CD4-positive, alpha-beta T cell (primary cell): ENCODE data around the gene PHAX. TPM values are rescaled to one million over a fixed set of nuclear protein-coding genes. Genes with fewer than 3 reads are reported as not detected.
"Not testable (repeated sequence)": the region's sequence is repeated elsewhere in the genome, so short reads cannot be mapped to it uniquely, and the experiment has no call there.

Experiments used
- ATAC-seq: fragments of 200-7000 bp; cut with Tn5 transposase; one replicate; pipeline ENCODE4 v1.10.0; 2022; ENCODE audit warnings: mild to moderate bottlenecking; ENCODE audit not compliant: poor library complexity
- CTCF ChIA-PET: fragments of 350-600 bp; sonication (Branson Sonifier 250); formaldehyde crosslinking; loops from one replicate; lab custom pipeline; 2021; ENCODE audit warnings: antibody characterized with exemption, inconsistent platforms; lab: Charles Lee
- POLR2A ChIA-PET: fragments of 350-600 bp; sonication (Branson Sonifier 250); formaldehyde crosslinking; loops from one replicate; lab custom pipeline; 2021; ENCODE audit warnings: antibody characterized with exemption, inconsistent platforms; lab: Charles Lee
- DNase-seq, 14 experiments: peaks; one replicate each; pipeline ENCODE4 v3.0.0-alpha.2; 2013 to 2020; ENCODE audit warnings: mixed read lengths in 2 of 14
- H3K27ac ChIP-seq, 2 donors: one replicate each; pipeline versions ENCODE4 v1.5.1 to v1.7.0; 2013; ENCODE audit warnings: low read length in 2 of 2, low read depth in 1 of 2, mild to moderate bottlenecking in 1 of 2
- H3K27me3 ChIP-seq, 2 experiments: 1 replicate in 1 of 2; 2 replicates in 1 of 2; pipeline versions ENCODE4 v1.6.1 to v1.7.0; 2013; ENCODE audit warnings: low read length in 2 of 2, control low read depth in 1 of 2, mild to moderate bottlenecking in 1 of 2, moderate library complexity in 1 of 2; ENCODE audit not compliant: insufficient read depth in 2 of 2, control insufficient read depth in 1 of 2
- H3K36me3 ChIP-seq: one replicate; pipeline ENCODE4 v1.6.1; 2013; ENCODE audit warnings: low read length, control low read depth; ENCODE audit not compliant: insufficient read depth
- H3K4me1 ChIP-seq: one replicate; pipeline ENCODE4 v1.6.1; 2013; ENCODE audit warnings: low read length, control low read depth; ENCODE audit not compliant: insufficient read depth
- H3K4me3 ChIP-seq: one replicate; pipeline ENCODE4 v1.5.1; 2013; ENCODE audit warnings: mild to moderate bottlenecking, low read length, moderate library complexity
- H3K9me3 ChIP-seq, 2 experiments: 1 replicate in 1 of 2; 2 replicates in 1 of 2; pipeline versions ENCODE4 v1.6.1 to v1.7.0; 2013; ENCODE audit warnings: low read length in 2 of 2, mild to moderate bottlenecking in 2 of 2, control low read depth in 1 of 2, moderate library complexity in 1 of 2; ENCODE audit not compliant: control insufficient read depth in 1 of 2, insufficient read depth in 1 of 2
- H3K27ac Mint-ChIP-seq: one replicate; pipeline ENCODE4 v1.8.0; 2020; ENCODE audit warnings: mixed read lengths
- H3K27me3 Mint-ChIP-seq: one replicate; pipeline ENCODE4 v1.8.0; 2021; ENCODE audit warnings: mixed read lengths
- H3K36me3 Mint-ChIP-seq: one replicate; pipeline ENCODE4 v1.8.0; 2021; ENCODE audit warnings: low read depth, mixed read lengths
- H3K4me1 Mint-ChIP-seq: one replicate; pipeline ENCODE4 v1.8.0; 2021; ENCODE audit warnings: low read depth, mixed read lengths
- H3K4me3 Mint-ChIP-seq: one replicate; pipeline ENCODE4 v1.8.0; 2020; ENCODE audit warnings: mild to moderate bottlenecking, mixed read lengths
- H3K9me3 Mint-ChIP-seq: one replicate; pipeline ENCODE4 v1.8.0; 2020; ENCODE audit warnings: mixed read lengths
- intact Hi-C, 2 experiments: fragments of 100-400 bp; cut with DNase I in 1 of 2; cut with micrococcal nuclease in 1 of 2; formaldehyde crosslinking; loops; one replicate each; pipeline versions ENCODE4 v1.15.1 to v1.9.0; 2023 to 2025; cut with DNase I, micrococcal nuclease
- total RNA-seq, 174 experiments: library from RNA in 2 of 174; stranded (reverse) in 2 of 174; gene quantifications; one replicate each; pipeline ENCODE4 v1.2.3 and lab custom pipeline; 2021 to 2026
- TF ChIP-seq, protein P1 (sequence below): fragments of 200-600 bp; IDR thresholded peaks from one replicate; pipeline ENCODE4 v1.8.0; 2022; ENCODE audit warnings: antibody characterized with exemption, mild to moderate bottlenecking

The PHAX gene
- total RNA-seq, 2 experiments from 2014 or later, result 31.2 to 32.9 TPM

DNA sequence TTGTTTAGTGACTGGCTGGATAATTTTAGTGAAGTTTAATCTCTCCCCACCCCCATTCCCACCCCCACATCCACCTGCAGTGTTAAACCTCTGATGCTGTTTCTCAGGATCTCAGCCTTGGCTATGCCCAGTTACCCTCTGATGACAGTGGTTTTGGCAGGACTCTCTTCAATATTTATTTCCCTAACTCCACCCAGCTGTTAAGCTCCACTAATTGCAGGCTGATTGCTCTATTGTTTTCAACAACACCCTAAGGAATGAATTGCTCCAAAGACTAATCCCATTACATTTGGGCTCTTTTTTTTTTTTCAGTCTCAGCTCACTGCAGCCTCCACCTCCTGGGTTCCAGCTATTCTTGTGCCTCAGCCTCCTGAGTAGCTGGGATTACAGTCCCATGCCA lies 46.3 kb downstream of the PHAX start:
- TF ChIP-seq, protein P1, sequence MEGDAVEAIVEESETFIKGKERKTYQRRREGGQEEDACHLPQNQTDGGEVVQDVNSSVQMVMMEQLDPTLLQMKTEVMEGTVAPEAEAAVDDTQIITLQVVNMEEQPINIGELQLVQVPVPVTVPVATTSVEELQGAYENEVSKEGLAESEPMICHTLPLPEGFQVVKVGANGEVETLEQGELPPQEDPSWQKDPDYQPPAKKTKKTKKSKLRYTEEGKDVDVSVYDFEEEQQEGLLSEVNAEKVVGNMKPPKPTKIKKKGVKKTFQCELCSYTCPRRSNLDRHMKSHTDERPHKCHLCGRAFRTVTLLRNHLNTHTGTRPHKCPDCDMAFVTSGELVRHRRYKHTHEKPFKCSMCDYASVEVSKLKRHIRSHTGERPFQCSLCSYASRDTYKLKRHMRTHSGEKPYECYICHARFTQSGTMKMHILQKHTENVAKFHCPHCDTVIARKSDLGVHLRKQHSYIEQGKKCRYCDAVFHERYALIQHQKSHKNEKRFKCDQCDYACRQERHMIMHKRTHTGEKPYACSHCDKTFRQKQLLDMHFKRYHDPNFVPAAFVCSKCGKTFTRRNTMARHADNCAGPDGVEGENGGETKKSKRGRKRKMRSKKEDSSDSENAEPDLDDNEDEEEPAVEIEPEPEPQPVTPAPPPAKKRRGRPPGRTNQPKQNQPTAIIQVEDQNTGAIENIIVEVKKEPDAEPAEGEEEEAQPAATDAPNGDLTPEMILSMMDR, result no peak
- H3K4me1 ChIP-seq, result no peaks in the 10 kb centered on the region
- H3K36me3 ChIP-seq, result no peaks in the 10 kb centered on the region
- H3K9me3 ChIP-seq, result no peaks in the 10 kb centered on the region
- Mint-ChIP-seq H3K27me3 (peaks cover 4% of the 10 kb centered on the region), H3K36me3 (peaks cover 5% of the 10 kb centered on the region), H3K9me3 (peaks cover 4% of the 10 kb centered on the region), H3K4me3 (no peak overlapping the region), H3K27ac (no peak overlapping the region), H3K4me1 (no peaks in the 10 kb centered on the region)
- intact Hi-C loops, result no loop called here
- POLR2A ChIA-PET, result no interaction called here
- CTCF ChIA-PET, result no interaction called here
- ATAC-seq (no peak), DNase-seq (no peak)
- no peak overlapping the region for H3K27ac ChIP-seq
- peaks cover 0 to 4% of the 10 kb centered on the region in 2 experiments for H3K27me3 ChIP-seq
- H3K4me3 ChIP-seq, result no peak overlapping the region

DNA sequence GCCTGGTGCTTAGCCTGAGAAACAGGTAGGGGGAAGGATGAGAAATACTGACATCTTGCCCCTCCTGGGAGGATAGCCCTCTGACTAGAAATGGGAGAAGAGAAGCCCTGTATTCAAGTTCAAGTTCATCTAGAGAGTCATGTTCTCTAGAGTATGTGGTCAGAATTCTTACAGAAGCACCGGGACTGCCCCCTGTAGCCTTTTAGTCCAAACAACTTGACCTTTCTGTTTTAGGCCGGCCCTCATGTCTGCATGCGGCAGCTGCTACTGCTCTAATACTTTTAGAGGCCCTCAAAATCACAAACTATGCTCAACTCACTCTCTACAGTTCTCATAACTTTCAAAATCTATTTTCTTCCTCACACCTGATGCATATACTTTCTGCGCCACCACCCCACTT lies 47.7 kb downstream of the PHAX start:
- H3K27ac ChIP-seq, result no peak overlapping the region
- no peaks in the 10 kb centered on the region for H3K4me1 Mint-ChIP-seq
- H3K36me3 ChIP-seq, result no peaks in the 10 kb centered on the region
- H3K9me3 Mint-ChIP-seq, result peaks cover 4% of the 10 kb centered on the region
- H3K9me3 ChIP-seq, result no peaks in the 10 kb centered on the region
- DNase-seq (no peak), ATAC-seq (no peak)
- no peak overlapping the region for H3K4me3 Mint-ChIP-seq
- POLR2A ChIA-PET, result no interaction called here
- CTCF ChIA-PET, result no interaction called here
- no peak overlapping the region for H3K27ac Mint-ChIP-seq
- no peak overlapping the region for H3K4me3 ChIP-seq
- H3K4me1 ChIP-seq, result no peaks in the 10 kb centered on the region
- peaks cover 5% of the 10 kb centered on the region for H3K36me3 Mint-ChIP-seq
- TF ChIP-seq, protein P1, result no peak
- intact Hi-C loops, result no loop called here
- H3K27me3 Mint-ChIP-seq, result peaks cover 4% of the 10 kb centered on the region
- peaks cover 0 to 4% of the 10 kb centered on the region in 2 experiments for H3K27me3 ChIP-seq

DNA sequence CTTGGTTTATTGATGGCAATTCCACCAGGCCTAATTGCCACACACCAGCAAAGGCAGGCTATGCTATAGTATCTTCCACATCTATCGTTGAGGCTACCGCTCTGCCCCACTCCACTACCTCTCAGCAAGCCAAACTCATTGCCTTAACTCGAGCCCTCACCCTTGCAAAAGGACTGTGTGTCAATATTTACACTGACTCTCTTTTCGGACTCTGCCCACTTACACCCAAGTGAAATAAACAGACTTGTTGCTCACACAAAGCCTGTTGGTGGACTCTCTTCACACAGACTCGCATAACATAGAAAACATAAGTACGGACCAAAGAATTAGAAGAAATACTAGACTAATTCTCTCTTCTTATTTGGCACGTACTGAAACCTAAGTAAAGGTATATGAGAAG lies 48.3 kb downstream of the PHAX start:
- H3K27ac Mint-ChIP-seq, ATAC-seq, H3K9me3 Mint-ChIP-seq, H3K4me3 Mint-ChIP-seq, CTCF ChIA-PET, H3K4me1 Mint-ChIP-seq, DNase-seq, H3K4me3 ChIP-seq, H3K4me1 ChIP-seq, H3K27me3 Mint-ChIP-seq, POLR2A ChIA-PET, H3K27me3 ChIP-seq, H3K36me3 ChIP-seq, H3K9me3 ChIP-seq, intact Hi-C loops, H3K36me3 Mint-ChIP-seq, H3K27ac ChIP-seq: not testable (repeated sequence)

DNA sequence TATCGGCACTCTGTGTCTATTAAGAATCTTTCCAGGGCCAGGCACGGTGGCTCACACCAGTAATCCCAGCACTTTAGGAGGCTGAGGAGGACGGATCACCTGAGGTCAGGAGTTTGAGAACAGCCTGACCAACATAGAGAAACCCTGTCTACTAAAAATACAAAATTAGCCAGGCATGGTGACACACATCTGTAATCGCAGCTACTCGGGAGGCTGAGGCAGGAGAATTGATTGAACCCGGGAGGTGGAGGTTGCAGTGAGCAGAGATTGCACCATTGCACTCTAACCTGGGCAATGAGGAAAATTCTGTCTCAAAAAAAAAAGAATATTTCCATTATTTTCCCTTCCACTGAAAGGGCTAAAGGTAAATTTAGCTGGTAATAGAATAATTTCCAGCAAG lies 49.0 kb downstream of the PHAX start:
- H3K4me1 ChIP-seq, H3K27me3 Mint-ChIP-seq, ATAC-seq, H3K9me3 Mint-ChIP-seq, POLR2A ChIA-PET, H3K36me3 Mint-ChIP-seq, DNase-seq, H3K9me3 ChIP-seq, H3K27ac ChIP-seq, CTCF ChIA-PET, H3K36me3 ChIP-seq, H3K27me3 ChIP-seq, H3K4me3 ChIP-seq, H3K4me1 Mint-ChIP-seq, H3K27ac Mint-ChIP-seq, intact Hi-C loops, H3K4me3 Mint-ChIP-seq: not testable (repeated sequence)
